HEK293 (cell line): ENCODE measurements around the gene SPDYC.

ENCODE experiments used
- CTCF ChIA-PET: fragments of 350-600 bp; formaldehyde crosslinking; extraction: SDS; loops from one replicate; lab custom pipeline; 2021; ENCODE audit warnings: antibody characterized with exemption; lab: Yijun Ruan, JAX
- POLR2A ChIA-PET: fragments of 300-600 bp; formaldehyde crosslinking; extraction: SDS; loops from one replicate; lab custom pipeline; 2020; ENCODE audit warnings: antibody characterized with exemption, inconsistent platforms; lab: Yijun Ruan, JAX
- H3K27ac ChIP-seq: fragments of 200-500 bp; sonication (Bioruptor generic); 2 replicates; pipeline ENCODE4 v1.5.1; 2014; ENCODE audit warnings: low read depth, low read length, control low read depth, inconsistent platforms; ENCODE audit errors: extremely low read depth
- H3K36me3 ChIP-seq, 2 experiments: fragments of 200-500 bp in 1 of 2; sonication (Bioruptor generic) in 1 of 2; 1 replicate in 1 of 2; 2 replicates in 1 of 2; pipeline ENCODE4 v1.5.1; 2014 to 2017; ENCODE audit warnings: inconsistent platforms in 2 of 2, low read length in 2 of 2; ENCODE audit not compliant: control insufficient read depth in 2 of 2, insufficient read depth in 1 of 2
- H3K4me1 ChIP-seq: fragments of 200-500 bp; sonication (Bioruptor generic); 2 replicates; pipeline ENCODE4 v1.5.1; 2014; ENCODE audit warnings: mild to moderate bottlenecking, low read length, inconsistent platforms; ENCODE audit not compliant: control insufficient read depth, insufficient read depth
- H3K4me3 ChIP-seq: 2 replicates; pipeline ENCODE4 v1.5.1; 2011; ENCODE audit warnings: low read depth, mild to moderate bottlenecking, control low read depth, low read length, moderate library complexity
- H3K9me3 ChIP-seq: fragments of 200-500 bp; sonication (Bioruptor generic); 2 replicates; pipeline ENCODE4 v1.5.1; 2014; ENCODE audit warnings: low read depth, low read length, inconsistent platforms; ENCODE audit not compliant: control insufficient read depth, insufficient read depth
- FEZF1 ChIP-seq: fragments of 450-650 bp; formaldehyde crosslinking; IDR thresholded peaks from 2 replicates; pipeline ENCODE4 v1.5.1; 2016; ENCODE audit warnings: missing biosample characterization, missing genetic modification characterization
- KLF9 ChIP-seq: fragments of 450-650 bp; formaldehyde crosslinking; IDR thresholded peaks from 2 replicates; pipeline ENCODE4 v1.5.1; 2016; ENCODE audit warnings: missing biosample characterization, missing genetic modification characterization, low read depth
- OSR2 ChIP-seq: fragments of 450-650 bp; formaldehyde crosslinking; IDR thresholded peaks from 2 replicates; pipeline ENCODE4 v1.5.1; 2016; ENCODE audit warnings: missing biosample characterization, missing genetic modification characterization
- ZBTB20 ChIP-seq: fragments of 450-650 bp; formaldehyde crosslinking; IDR thresholded peaks from 2 replicates; pipeline ENCODE4 v1.5.1; 2016; ENCODE audit warnings: missing biosample characterization, missing genetic modification characterization
- ZBTB26 ChIP-seq: fragments of 450-650 bp; formaldehyde crosslinking; optimal IDR thresholded peaks from 2 replicates; pipeline ENCODE3; 2016; ENCODE audit warnings: missing biosample characterization, mild to moderate bottlenecking, missing genetic modification characterization
- ZNF140 ChIP-seq: fragments of 450-650 bp; formaldehyde crosslinking; IDR thresholded peaks from 2 replicates; pipeline ENCODE4 v1.5.1; 2016; ENCODE audit warnings: missing biosample characterization, missing genetic modification characterization
- ZNF146 ChIP-seq: fragments of 450-650 bp; formaldehyde crosslinking; IDR thresholded peaks from 2 replicates; pipeline ENCODE4 v1.5.1; 2016; ENCODE audit warnings: missing biosample characterization, missing genetic modification characterization
- ZNF214 ChIP-seq: fragments of 450-650 bp; formaldehyde crosslinking; IDR thresholded peaks from 2 replicates; pipeline ENCODE4 v1.5.1; 2017; ENCODE audit warnings: missing biosample characterization, mild to moderate bottlenecking, missing genetic modification characterization, borderline replicate concordance
- ZNF302 ChIP-seq: fragments of 450-650 bp; formaldehyde crosslinking; IDR thresholded peaks from 2 replicates; pipeline ENCODE4 v1.5.1; 2016; ENCODE audit warnings: missing biosample characterization, missing genetic modification characterization, low read depth
- ZNF394 ChIP-seq: fragments of 450-650 bp; formaldehyde crosslinking; IDR thresholded peaks from 2 replicates; pipeline ENCODE4 v1.5.1; 2016; ENCODE audit warnings: missing biosample characterization, missing genetic modification characterization, mild to moderate bottlenecking, moderate library complexity, borderline replicate concordance
- ZNF426 ChIP-seq: fragments of 450-650 bp; formaldehyde crosslinking; IDR thresholded peaks from 2 replicates; pipeline ENCODE4 v1.5.1; 2017; ENCODE audit warnings: missing biosample characterization, missing genetic modification characterization, mild to moderate bottlenecking, inconsistent platforms, moderate library complexity
- ZNF555 ChIP-seq: fragments of 450-650 bp; formaldehyde crosslinking; conservative IDR thresholded peaks from 2 replicates; pipeline ENCODE4 v1.5.1; 2017; ENCODE audit warnings: missing biosample characterization, mild to moderate bottlenecking, missing genetic modification characterization, inconsistent platforms
- ZNF558 ChIP-seq: fragments of 450-650 bp; formaldehyde crosslinking; IDR thresholded peaks from 2 replicates; pipeline ENCODE4 v1.5.1; 2016; ENCODE audit warnings: missing biosample characterization, missing genetic modification characterization
- ZNF623 ChIP-seq: fragments of 450-650 bp; formaldehyde crosslinking; IDR thresholded peaks from 2 replicates; pipeline ENCODE4 v1.5.1; 2016; ENCODE audit warnings: missing biosample characterization, missing genetic modification characterization
- ZNF664 ChIP-seq: fragments of 450-650 bp; formaldehyde crosslinking; IDR thresholded peaks from 2 replicates; pipeline ENCODE4 v1.5.1; 2016; ENCODE audit warnings: missing biosample characterization, missing genetic modification characterization
- ZNF76 ChIP-seq: fragments of 450-650 bp; formaldehyde crosslinking; IDR thresholded peaks from 2 replicates; pipeline ENCODE4; 2016; ENCODE audit warnings: low read depth, missing biosample characterization, missing genetic modification characterization, borderline replicate concordance
- TF ChIP-seq, protein P1 (sequence below): fragments of 450-650 bp; formaldehyde crosslinking; conservative IDR thresholded peaks from 2 replicates; pipeline ENCODE4 v1.5.1; 2016; ENCODE audit warnings: low read depth, missing biosample characterization, missing genetic modification characterization
- TF ChIP-seq, protein P2 (sequence below): fragments of 450-650 bp; formaldehyde crosslinking; conservative IDR thresholded peaks from 2 replicates; pipeline ENCODE4 v1.5.1; 2016; ENCODE audit warnings: low read depth, missing biosample characterization, missing genetic modification characterization
- TF ChIP-seq, protein P3 (sequence below): fragments of 450-650 bp; formaldehyde crosslinking; IDR thresholded peaks from 2 replicates; pipeline ENCODE4 v1.5.1; 2016; ENCODE audit warnings: missing biosample characterization, missing genetic modification characterization

SPDYC gene

DNA sequence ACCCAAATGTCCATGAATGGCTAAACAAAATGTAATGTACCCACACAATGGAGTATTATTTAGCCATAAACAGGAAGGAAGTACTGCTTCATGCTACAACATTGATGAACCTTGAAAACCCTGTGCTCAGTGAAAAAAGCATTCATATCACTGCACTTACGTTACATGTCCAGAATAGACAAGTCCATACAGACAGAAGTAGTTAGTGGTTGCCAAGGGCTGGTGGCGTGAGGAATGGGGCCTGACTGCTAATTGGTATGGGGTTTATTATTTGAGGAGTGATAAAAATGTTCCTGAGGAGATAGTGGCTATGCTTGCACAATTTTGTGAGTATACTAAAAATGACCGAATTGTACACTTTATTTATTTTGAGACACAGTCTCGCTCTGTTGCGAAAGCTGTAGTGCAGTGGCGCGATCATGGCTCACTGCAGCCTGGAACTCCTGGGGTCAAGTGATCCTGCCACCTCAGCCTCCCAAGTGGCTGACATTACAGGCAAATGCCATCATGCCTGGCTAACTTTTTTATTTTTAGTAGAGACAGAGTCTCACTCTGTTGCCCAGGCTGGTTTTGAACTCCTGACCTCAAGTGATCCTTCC, 28.0 kb upstream of the SPDYC start:
- ChIA-PET POLR2A (no interaction called here), CTCF (no interaction called here)
- TF ChIP-seq ZNF146 (tag by site-specific recombination) (peak; percentile 57; the same call in 1 of the 2 replicates), ZNF214 (tag by site-specific recombination) (no peak), OSR2 (no peak), ZNF302 (tag by site-specific recombination) (no peak), KLF9 (tag by site-specific recombination) (no peak), FEZF1 (tag by site-specific recombination) (no peak), ZBTB20 (tag by site-specific recombination) (no peak)
- Histone ChIP-seq H3K9me3 (no peaks in the 10 kb centered on the region), H3K4me3 (no peak overlapping the region), H3K36me3 (no peaks in the 10 kb centered on the region), H3K27ac (no peak overlapping the region), H3K4me1 (no peaks in the 10 kb centered on the region)

DNA sequence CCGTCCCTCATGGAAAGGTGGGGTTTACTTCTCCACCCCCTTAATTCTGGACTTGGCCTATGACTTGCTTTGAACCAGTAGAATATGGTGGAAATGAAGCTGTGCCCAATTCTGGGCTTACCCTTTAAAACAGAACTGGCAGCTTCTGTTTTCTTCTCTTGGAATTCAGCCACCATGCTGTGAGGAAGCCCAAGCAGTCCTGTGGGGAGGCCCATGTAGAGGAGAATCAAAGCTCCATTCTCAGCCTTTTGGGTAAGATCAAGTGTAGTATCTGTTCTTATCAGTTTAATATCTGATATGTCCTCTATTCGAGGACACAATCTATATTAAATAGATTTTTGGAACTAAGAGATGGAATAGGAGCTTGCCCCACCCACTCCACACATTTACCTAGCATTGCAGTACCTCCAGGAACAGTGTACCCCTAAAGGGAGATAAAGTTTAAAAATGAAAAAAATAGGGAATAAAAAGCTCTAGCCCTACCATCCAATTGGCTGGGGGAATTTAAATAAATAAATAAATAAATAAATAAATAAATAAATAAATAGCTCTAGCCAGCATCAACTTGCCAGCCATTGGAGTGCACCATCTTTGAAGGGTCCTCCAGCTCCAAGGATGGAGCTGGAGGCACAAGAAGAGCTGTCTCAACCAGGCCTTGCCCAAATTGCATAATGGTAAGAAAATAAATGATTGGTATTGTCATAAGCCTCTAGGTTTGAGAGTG, 22.5 kb upstream of the SPDYC start:
- H3K9me3 ChIP-seq: no peaks in the 10 kb centered on the region
- ChIA-PET CTCF (interaction anchor here (0.9 to 1.8 kb wide), 2 partner anchors 12 to 18 kb away, joined by 3 to 7 read pairs; no protein-coding TSS in a partner anchor), POLR2A (interaction anchor here (0.7 to 1.7 kb wide), 3 partner anchors 10 to 141 kb away, joined by 3 to 4 read pairs (median 3); no protein-coding TSS in a partner anchor)
- TF ChIP-seq ZNF76 (tag by site-specific recombination): no peak
- TF ChIP-seq ZNF558 (tag by site-specific recombination): peak; percentile 42; the same call in 1 of the 2 replicates
- TF ChIP-seq ZNF426 (tag by site-specific recombination): peak; percentile 58
- TF ChIP-seq, protein P1, sequence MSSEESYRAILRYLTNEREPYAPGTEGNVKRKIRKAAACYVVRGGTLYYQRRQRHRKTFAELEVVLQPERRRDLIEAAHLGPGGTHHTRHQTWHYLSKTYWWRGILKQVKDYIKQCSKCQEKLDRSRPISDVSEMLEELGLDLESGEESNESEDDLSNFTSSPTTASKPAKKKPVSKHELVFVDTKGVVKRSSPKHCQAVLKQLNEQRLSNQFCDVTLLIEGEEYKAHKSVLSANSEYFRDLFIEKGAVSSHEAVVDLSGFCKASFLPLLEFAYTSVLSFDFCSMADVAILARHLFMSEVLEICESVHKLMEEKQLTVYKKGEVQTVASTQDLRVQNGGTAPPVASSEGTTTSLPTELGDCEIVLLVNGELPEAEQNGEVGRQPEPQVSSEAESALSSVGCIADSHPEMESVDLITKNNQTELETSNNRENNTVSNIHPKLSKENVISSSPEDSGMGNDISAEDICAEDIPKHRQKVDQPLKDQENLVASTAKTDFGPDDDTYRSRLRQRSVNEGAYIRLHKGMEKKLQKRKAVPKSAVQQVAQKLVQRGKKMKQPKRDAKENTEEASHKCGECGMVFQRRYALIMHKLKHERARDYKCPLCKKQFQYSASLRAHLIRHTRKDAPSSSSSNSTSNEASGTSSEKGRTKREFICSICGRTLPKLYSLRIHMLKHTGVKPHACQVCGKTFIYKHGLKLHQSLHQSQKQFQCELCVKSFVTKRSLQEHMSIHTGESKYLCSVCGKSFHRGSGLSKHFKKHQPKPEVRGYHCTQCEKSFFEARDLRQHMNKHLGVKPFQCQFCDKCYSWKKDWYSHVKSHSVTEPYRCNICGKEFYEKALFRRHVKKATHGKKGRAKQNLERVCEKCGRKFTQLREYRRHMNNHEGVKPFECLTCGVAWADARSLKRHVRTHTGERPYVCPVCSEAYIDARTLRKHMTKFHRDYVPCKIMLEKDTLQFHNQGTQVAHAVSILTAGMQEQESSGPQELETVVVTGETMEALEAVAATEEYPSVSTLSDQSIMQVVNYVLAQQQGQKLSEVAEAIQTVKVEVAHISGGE (tag by site-specific recombination): peak; percentile 44; the same call in 1 of the 2 replicates
- TF ChIP-seq, protein P2, sequence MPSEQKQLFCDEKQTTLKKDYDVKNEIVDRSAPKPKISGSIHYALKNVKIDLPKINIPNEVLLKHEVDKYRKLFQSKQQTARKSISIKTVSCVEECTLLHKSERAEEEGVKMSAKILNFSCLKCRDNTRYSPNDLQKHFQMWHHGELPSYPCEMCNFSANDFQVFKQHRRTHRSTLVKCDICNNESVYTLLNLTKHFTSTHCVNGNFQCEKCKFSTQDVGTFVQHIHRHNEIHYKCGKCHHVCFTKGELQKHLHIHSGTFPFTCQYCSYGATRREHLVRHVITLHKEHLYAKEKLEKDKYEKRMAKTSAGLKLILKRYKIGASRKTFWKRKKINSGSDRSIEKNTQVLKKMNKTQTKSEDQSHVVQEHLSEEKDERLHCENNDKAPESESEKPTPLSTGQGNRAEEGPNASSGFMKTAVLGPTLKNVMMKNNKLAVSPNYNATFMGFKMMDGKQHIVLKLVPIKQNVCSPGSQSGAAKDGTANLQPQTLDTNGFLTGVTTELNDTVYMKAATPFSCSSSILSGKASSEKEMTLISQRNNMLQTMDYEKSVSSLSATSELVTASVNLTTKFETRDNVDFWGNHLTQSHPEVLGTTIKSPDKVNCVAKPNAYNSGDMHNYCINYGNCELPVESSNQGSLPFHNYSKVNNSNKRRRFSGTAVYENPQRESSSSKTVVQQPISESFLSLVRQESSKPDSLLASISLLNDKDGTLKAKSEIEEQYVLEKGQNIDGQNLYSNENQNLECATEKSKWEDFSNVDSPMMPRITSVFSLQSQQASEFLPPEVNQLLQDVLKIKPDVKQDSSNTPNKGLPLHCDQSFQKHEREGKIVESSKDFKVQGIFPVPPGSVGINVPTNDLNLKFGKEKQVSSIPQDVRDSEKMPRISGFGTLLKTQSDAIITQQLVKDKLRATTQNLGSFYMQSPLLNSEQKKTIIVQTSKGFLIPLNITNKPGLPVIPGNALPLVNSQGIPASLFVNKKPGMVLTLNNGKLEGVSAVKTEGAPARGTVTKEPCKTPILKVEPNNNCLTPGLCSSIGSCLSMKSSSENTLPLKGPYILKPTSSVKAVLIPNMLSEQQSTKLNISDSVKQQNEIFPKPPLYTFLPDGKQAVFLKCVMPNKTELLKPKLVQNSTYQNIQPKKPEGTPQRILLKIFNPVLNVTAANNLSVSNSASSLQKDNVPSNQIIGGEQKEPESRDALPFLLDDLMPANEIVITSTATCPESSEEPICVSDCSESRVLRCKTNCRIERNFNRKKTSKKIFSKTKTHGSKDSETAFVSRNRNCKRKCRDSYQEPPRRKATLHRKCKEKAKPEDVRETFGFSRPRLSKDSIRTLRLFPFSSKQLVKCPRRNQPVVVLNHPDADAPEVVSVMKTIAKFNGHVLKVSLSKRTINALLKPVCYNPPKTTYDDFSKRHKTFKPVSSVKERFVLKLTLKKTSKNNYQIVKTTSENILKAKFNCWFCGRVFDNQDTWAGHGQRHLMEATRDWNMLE: peak; percentile 75
- TF ChIP-seq ZNF394: peak; percentile 86; the same call in 1 of the 2 replicates
- TF ChIP-seq, protein P3, sequence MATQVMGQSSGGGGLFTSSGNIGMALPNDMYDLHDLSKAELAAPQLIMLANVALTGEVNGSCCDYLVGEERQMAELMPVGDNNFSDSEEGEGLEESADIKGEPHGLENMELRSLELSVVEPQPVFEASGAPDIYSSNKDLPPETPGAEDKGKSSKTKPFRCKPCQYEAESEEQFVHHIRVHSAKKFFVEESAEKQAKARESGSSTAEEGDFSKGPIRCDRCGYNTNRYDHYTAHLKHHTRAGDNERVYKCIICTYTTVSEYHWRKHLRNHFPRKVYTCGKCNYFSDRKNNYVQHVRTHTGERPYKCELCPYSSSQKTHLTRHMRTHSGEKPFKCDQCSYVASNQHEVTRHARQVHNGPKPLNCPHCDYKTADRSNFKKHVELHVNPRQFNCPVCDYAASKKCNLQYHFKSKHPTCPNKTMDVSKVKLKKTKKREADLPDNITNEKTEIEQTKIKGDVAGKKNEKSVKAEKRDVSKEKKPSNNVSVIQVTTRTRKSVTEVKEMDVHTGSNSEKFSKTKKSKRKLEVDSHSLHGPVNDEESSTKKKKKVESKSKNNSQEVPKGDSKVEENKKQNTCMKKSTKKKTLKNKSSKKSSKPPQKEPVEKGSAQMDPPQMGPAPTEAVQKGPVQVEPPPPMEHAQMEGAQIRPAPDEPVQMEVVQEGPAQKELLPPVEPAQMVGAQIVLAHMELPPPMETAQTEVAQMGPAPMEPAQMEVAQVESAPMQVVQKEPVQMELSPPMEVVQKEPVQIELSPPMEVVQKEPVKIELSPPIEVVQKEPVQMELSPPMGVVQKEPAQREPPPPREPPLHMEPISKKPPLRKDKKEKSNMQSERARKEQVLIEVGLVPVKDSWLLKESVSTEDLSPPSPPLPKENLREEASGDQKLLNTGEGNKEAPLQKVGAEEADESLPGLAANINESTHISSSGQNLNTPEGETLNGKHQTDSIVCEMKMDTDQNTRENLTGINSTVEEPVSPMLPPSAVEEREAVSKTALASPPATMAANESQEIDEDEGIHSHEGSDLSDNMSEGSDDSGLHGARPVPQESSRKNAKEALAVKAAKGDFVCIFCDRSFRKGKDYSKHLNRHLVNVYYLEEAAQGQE: peak; percentile 32; the same call in 1 of the 2 replicates
- peak; percentile 64 for TF ChIP-seq ZNF623 (tag by site-specific recombination)
- TF ChIP-seq ZBTB26: no peak
- peak; percentile 41; the same call in 1 of the 2 replicates for TF ChIP-seq ZNF555 (tag by site-specific recombination)
- TF ChIP-seq ZNF140 (tag by site-specific recombination): peak; percentile 17; the same call in 1 of the 2 replicates
- no peak for TF ChIP-seq ZNF664 (tag by site-specific recombination)

More for the DNA sequence above, 22.5 kb upstream of the SPDYC start:
- no peaks in the 10 kb centered on the region for H3K4me1 ChIP-seq
- H3K27ac ChIP-seq: no peak overlapping the region
- no peak overlapping the region for H3K4me3 ChIP-seq
- H3K36me3 ChIP-seq: no peaks in the 10 kb centered on the region
